SU-DHL-6 (cell line): ENCODE results near the gene POU6F2.

ENCODE experiments used
- H2AFZ ChIP-seq: fragments of 200-600 bp; sonication (generic); 2 replicates; pipeline ENCODE4 v1.6.1; 2014; ENCODE audit warnings: low read depth, mild to moderate bottlenecking, moderate library complexity, mixed read lengths, antibody characterized with exemption, low read length; ENCODE audit not compliant: severe bottlenecking
- H3F3A ChIP-seq: fragments of 200-600 bp; shearing (Covaris generic); 2 replicates; pipeline ENCODE4 v1.6.0; 2016; ENCODE audit warnings: antibody characterized with exemption, mild to moderate bottlenecking; ENCODE audit not compliant: insufficient read depth
- H3K27ac ChIP-seq: fragments of 200-600 bp; sonication (generic); 2 replicates; pipeline ENCODE4 v1.5.1; 2016; ENCODE audit warnings: low read depth, mild to moderate bottlenecking, low read length, moderate library complexity, mixed read lengths
- H3K27me3 ChIP-seq: fragments of 200-600 bp; sonication (generic), shearing (Covaris generic); 2 replicates; pipeline ENCODE4 v1.6.0; 2014; ENCODE audit warnings: mild to moderate bottlenecking, low read length
- H3K36me3 ChIP-seq: fragments of 200-600 bp; sonication (generic); 2 replicates; pipeline ENCODE4 v1.6.1; 2014; ENCODE audit warnings: mild to moderate bottlenecking, low read length, mixed read lengths
- H3K4me2 ChIP-seq: fragments of 300-600, 200-600 bp; shearing (Covaris generic), sonication (generic); 2 replicates; pipeline ENCODE4 v1.6.0; 2014; ENCODE audit warnings: low read length, low read depth, mild to moderate bottlenecking; ENCODE audit not compliant: poor library complexity, severe bottlenecking
- H3K4me3 ChIP-seq: fragments of 200-600 bp; sonication (generic); 2 replicates; pipeline ENCODE4 v1.5.1; 2014; ENCODE audit warnings: antibody characterized with exemption, low read length, mild to moderate bottlenecking, mixed read lengths; ENCODE audit not compliant: insufficient read depth, poor library complexity, severe bottlenecking
- H3K79me2 ChIP-seq: fragments of 200-600 bp; sonication (generic); 2 replicates; pipeline ENCODE4 v1.6.1; 2014; ENCODE audit warnings: mild to moderate bottlenecking, low read length, moderate library complexity; ENCODE audit not compliant: insufficient read depth
- H3K9ac ChIP-seq: fragments of 200-600 bp; sonication (generic); 2 replicates; pipeline ENCODE4 v1.7.0; 2014; ENCODE audit warnings: mild to moderate bottlenecking, low read length
- H3K9me2 ChIP-seq: fragments of 200-600 bp; sonication (generic); replicated peaks from 2 replicates; pipeline ENCODE4 v1.6.1; 2014; ENCODE audit warnings: low read length; ENCODE audit not compliant: insufficient read depth
- H3K9me3 ChIP-seq: fragments of 200-600 bp; sonication (generic); 2 replicates; pipeline ENCODE4 v1.6.1; 2014; ENCODE audit warnings: low read length, mixed read lengths; ENCODE audit not compliant: insufficient read depth
- H4K20me1 ChIP-seq: fragments of 200-600 bp; sonication (generic); 2 replicates; pipeline ENCODE4 v1.6.1; 2014; ENCODE audit warnings: low read depth, mild to moderate bottlenecking, antibody characterized with exemption, low read length, moderate library complexity, mixed read lengths
- EZH2phosphoT487 ChIP-seq: fragments of 200-600 bp; sonication (generic), shearing (Covaris generic); conservative IDR thresholded peaks from 2 replicates; pipeline ENCODE4 v1.6.1; 2018; ENCODE audit warnings: mild to moderate bottlenecking, antibody characterized with exemption, low read length, moderate library complexity, mixed read lengths
- TF ChIP-seq, protein P1 (sequence below): fragments of 200-600 bp; sonication (generic); IDR thresholded peaks from one replicate; pipeline ENCODE4 v1.5.1; 2017; ENCODE audit warnings: antibody characterized with exemption, mild to moderate bottlenecking, low read length, moderate library complexity; ENCODE audit not compliant: insufficient read depth, poor library complexity, severe bottlenecking

POU6F2 gene

DNA sequence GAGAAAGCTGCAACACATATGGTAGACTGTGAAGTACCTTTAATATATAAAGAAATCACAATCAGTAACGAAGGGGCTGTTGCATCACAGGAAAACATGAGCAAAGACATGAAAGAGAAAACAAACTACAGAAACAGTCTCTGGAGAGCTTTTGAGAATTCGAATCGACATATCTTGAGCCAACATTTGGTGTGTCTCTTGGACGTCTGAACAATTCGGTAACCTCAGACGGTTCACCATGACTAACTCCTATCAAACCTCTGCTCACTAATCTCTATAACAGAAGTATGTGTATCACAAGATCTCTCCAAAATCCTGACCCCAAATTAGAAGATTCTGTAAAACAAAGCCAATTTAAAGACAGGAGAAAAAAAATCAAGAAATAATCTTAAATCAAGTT is 326.5 kb downstream of the POU6F2 start:
- no peak overlapping the region for H3K4me3 ChIP-seq
- H3K9me2 ChIP-seq: no peaks in the 10 kb centered on the region
- H3K27me3 ChIP-seq: no peaks in the 10 kb centered on the region
- H3K9me3 ChIP-seq: no peaks in the 10 kb centered on the region
- no peak overlapping the region for H3K9ac ChIP-seq
- H2AFZ ChIP-seq: no peak overlapping the region
- no peaks in the 10 kb centered on the region for H3F3A ChIP-seq
- H3K79me2 ChIP-seq: no peaks in the 10 kb centered on the region
- no peak overlapping the region for H3K27ac ChIP-seq
- no peaks in the 10 kb centered on the region for H3K36me3 ChIP-seq
- TF ChIP-seq, protein P1, sequence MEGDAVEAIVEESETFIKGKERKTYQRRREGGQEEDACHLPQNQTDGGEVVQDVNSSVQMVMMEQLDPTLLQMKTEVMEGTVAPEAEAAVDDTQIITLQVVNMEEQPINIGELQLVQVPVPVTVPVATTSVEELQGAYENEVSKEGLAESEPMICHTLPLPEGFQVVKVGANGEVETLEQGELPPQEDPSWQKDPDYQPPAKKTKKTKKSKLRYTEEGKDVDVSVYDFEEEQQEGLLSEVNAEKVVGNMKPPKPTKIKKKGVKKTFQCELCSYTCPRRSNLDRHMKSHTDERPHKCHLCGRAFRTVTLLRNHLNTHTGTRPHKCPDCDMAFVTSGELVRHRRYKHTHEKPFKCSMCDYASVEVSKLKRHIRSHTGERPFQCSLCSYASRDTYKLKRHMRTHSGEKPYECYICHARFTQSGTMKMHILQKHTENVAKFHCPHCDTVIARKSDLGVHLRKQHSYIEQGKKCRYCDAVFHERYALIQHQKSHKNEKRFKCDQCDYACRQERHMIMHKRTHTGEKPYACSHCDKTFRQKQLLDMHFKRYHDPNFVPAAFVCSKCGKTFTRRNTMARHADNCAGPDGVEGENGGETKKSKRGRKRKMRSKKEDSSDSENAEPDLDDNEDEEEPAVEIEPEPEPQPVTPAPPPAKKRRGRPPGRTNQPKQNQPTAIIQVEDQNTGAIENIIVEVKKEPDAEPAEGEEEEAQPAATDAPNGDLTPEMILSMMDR: no peak
- no peak for TF ChIP-seq EZH2phosphoT487
- no peak overlapping the region for H3K4me2 ChIP-seq
- no peaks in the 10 kb centered on the region for H4K20me1 ChIP-seq

DNA sequence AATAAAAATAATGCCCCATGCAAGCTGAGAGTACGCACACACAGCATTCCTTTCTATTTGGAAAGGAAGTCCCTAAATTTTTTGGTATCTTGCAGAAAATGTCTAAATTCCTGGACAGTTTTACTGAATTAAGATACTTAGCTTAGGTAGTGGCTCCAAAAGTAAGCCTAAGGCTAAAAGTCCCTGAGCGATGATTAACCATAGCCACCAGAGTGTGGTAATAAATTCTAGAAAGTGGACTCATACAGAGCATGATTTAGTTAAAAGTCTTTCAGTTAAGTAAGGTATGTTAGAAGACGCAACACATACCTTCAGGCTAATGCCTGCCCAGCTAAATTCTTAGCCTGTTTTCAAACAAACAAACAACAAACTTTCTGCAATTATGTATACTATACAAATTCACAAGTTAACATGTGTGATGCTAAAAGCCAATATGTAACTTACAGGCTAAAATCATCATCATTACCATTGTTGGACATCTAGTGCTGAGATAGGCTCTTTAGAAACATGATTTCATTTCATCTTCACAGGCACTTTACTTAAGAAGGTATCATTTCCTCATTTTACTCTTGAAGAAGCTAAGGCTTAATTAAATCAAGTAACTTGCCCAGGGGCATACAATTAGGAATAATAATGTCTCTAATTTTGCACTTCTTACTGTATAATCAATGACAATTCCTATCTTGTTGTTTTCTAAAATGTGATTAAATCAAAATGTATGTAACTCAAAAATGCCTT is 327.1 kb downstream of the POU6F2 start:
- Histone ChIP-seq H3K36me3 (no peaks in the 10 kb centered on the region), H3K4me2 (no peak overlapping the region), H3K27me3 (no peaks in the 10 kb centered on the region), H3K9ac (no peak overlapping the region), H4K20me1 (no peaks in the 10 kb centered on the region), H3K27ac (no peak overlapping the region), H2AFZ (no peak overlapping the region), H3K9me3 (no peaks in the 10 kb centered on the region), H3K9me2 (no peaks in the 10 kb centered on the region), H3K4me3 (no peak overlapping the region), H3F3A (no peaks in the 10 kb centered on the region), H3K79me2 (no peaks in the 10 kb centered on the region)
- TF ChIP-seq, protein P1: no peak
- no peak for TF ChIP-seq EZH2phosphoT487

DNA sequence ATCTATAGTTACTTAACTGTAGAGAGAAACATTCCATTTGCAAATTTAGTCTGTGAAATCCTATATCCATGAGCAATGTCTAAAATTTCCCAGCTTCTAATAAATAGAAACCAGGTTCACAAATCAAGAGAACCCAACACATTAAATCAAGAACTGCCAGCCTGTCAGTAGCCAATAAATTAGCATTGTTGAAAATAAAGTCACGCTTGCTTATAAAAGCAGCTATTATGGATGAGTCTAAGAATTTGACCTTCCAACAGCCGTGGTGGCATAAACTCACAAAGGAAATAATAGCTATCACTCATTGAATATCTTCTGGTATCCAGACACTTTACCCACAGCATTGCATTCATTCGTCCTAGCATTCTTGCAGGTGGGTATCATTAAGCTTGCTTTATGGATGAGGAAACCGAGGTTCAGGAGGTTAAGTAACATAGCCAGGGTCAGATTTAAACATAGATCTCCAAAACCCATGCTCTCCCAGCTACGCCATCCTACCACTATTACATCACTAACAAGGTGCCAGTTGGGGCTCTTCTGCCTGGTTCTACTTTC is 328.4 kb downstream of the POU6F2 start:
- H3K36me3 ChIP-seq: no peaks in the 10 kb centered on the region
- no peak overlapping the region for H2AFZ ChIP-seq
- H3K9me3 ChIP-seq: no peaks in the 10 kb centered on the region
- no peak overlapping the region for H3K27ac ChIP-seq
- no peak overlapping the region for H3K4me2 ChIP-seq
- H3K9ac ChIP-seq: no peak overlapping the region
- no peak overlapping the region for H3K4me3 ChIP-seq
- H4K20me1 ChIP-seq: no peaks in the 10 kb centered on the region
- no peak for TF ChIP-seq EZH2phosphoT487
- TF ChIP-seq, protein P1: no peak
- H3K27me3 ChIP-seq: no peaks in the 10 kb centered on the region
- H3K9me2 ChIP-seq: no peaks in the 10 kb centered on the region
- H3F3A ChIP-seq: no peaks in the 10 kb centered on the region
- no peaks in the 10 kb centered on the region for H3K79me2 ChIP-seq
